OCI-LY1 (cell line): Measurements from ENCODE around the gene CASD1.

Source experiments
- H2AFZ ChIP-seq: fragments of 200-600 bp; sonication (generic), shearing (Covaris generic); 2 replicates; pipeline ENCODE4 v1.6.0; 2014; ENCODE audit warnings: antibody characterized with exemption, mild to moderate bottlenecking, low read length
- H3F3A ChIP-seq: fragments of 200-600 bp; sonication (generic), shearing (Covaris generic); 2 replicates; pipeline ENCODE4 v1.6.0; 2014; ENCODE audit warnings: mild to moderate bottlenecking, antibody characterized with exemption, low read length, moderate library complexity; ENCODE audit not compliant: insufficient read depth
- H3K27ac ChIP-seq: fragments of 200-600 bp; sonication (generic); 2 replicates; pipeline ENCODE4 v1.5.1; 2014; ENCODE audit warnings: low read length, mixed run types, mild to moderate bottlenecking, low read depth; ENCODE audit not compliant: poor library complexity, severe bottlenecking
- H3K27me3 ChIP-seq: fragments of 200-600 bp; sonication (generic); 2 replicates; pipeline ENCODE4 v1.6.0; 2014; ENCODE audit warnings: antibody characterized with exemption, mild to moderate bottlenecking, low read length, moderate library complexity; ENCODE audit not compliant: insufficient read depth
- H3K36me3 ChIP-seq: fragments of 200-600 bp; sonication (generic); 2 replicates; pipeline ENCODE4 v1.6.1; 2014; ENCODE audit warnings: mild to moderate bottlenecking, antibody characterized with exemption, low read length, moderate library complexity, mixed read lengths; ENCODE audit not compliant: insufficient read depth
- H3K4me1 ChIP-seq: fragments of 200-600 bp; sonication (generic); 2 replicates; pipeline ENCODE4 v1.5.1; 2014; ENCODE audit warnings: mild to moderate bottlenecking, low read length, moderate library complexity; ENCODE audit not compliant: insufficient read depth, severe bottlenecking
- H3K4me2 ChIP-seq: fragments of 200-600 bp; sonication (generic), shearing (Covaris generic); 2 replicates; pipeline ENCODE4 v1.6.1; 2014; ENCODE audit warnings: low read length
- H3K4me3 ChIP-seq: fragments of 200-600 bp; sonication (generic); 2 replicates; pipeline ENCODE4 v1.5.1; 2014; ENCODE audit warnings: low read length, low read depth, mild to moderate bottlenecking, mixed read lengths; ENCODE audit not compliant: poor library complexity, severe bottlenecking
- H3K79me2 ChIP-seq: fragments of 200-600 bp; shearing (Covaris generic); 2 replicates; pipeline ENCODE4 v1.6.1; 2016; ENCODE audit warnings: mixed run types, low read length, mixed read lengths; ENCODE audit not compliant: insufficient read depth
- H3K9ac ChIP-seq: fragments of 200-600 bp; sonication (generic), shearing (Covaris generic); 2 replicates; pipeline ENCODE4 v1.6.1; 2014; ENCODE audit warnings: mild to moderate bottlenecking, low read length, mixed read lengths
- H3K9me2 ChIP-seq: fragments of 200-600 bp; sonication (generic), shearing (Covaris generic); 2 replicates; pipeline ENCODE4 v1.6.1; 2014; ENCODE audit warnings: low read depth, mild to moderate bottlenecking, low read length, mixed read lengths
- H3K9me3 ChIP-seq: fragments of 200-600 bp; shearing (Covaris generic); 2 replicates; pipeline ENCODE4 v1.6.1; 2014; ENCODE audit warnings: low read length, mixed read lengths
- H4K20me1 ChIP-seq: fragments of 200-600 bp; sonication (generic), shearing (Covaris generic); 2 replicates; pipeline ENCODE4 v1.6.0; 2016; ENCODE audit warnings: mild to moderate bottlenecking, low read length; ENCODE audit not compliant: insufficient read depth
- CTCF ChIP-seq: fragments of 200-600 bp; sonication (generic), shearing (Covaris generic); IDR thresholded peaks from 2 replicates; pipeline ENCODE4 v1.5.1; 2017; ENCODE audit warnings: mild to moderate bottlenecking, antibody characterized with exemption, low read length, moderate library complexity, mixed read lengths
- EZH2 ChIP-seq: fragments of 200-600 bp; sonication (generic), shearing (Covaris generic); IDR thresholded peaks from 2 replicates; pipeline ENCODE4 v1.8.0; 2017; ENCODE audit warnings: borderline replicate concordance, mixed run types, mild to moderate bottlenecking, antibody characterized with exemption, low read length, moderate library complexity, mixed read lengths

CASD1 gene

GRCh38 chr7:94507462-94507861 lies 2.1 kb upstream of the CASD1 start:
- H3K27me3 ChIP-seq, result no peaks in the 10 kb centered on the region
- TF ChIP-seq EZH2 (no peak), CTCF (no peak)
- no peak overlapping the region for H3K4me3 ChIP-seq
- H3K4me1 ChIP-seq, result peaks cover 26% of the 10 kb centered on the region
- no peaks in the 10 kb centered on the region for H3K9me2 ChIP-seq
- H3K27ac ChIP-seq, result no peak overlapping the region
- H3K79me2 ChIP-seq, result peaks cover 20% of the 10 kb centered on the region
- no peak overlapping the region for H2AFZ ChIP-seq
- no peak overlapping the region for H3K4me2 ChIP-seq
- H4K20me1 ChIP-seq, result no peaks in the 10 kb centered on the region
- H3F3A ChIP-seq, result no peaks in the 10 kb centered on the region
- H3K36me3 ChIP-seq, result no peaks in the 10 kb centered on the region; the same call in 1 of the 2 replicates
- no peak overlapping the region for H3K9ac ChIP-seq
- H3K9me3 ChIP-seq, result no peaks in the 10 kb centered on the region

- Histone ChIP-seq H3K9ac (no peak overlapping the region), H3K79me2 (peaks cover 25% of the 10 kb centered on the region), H3K9me3 (no peaks in the 10 kb centered on the region), H3K4me2 (no peak overlapping the region), H3F3A (no peaks in the 10 kb centered on the region), H2AFZ (no peak overlapping the region), H3K4me1 (peaks cover 32% of the 10 kb centered on the region), H3K27me3 (no peaks in the 10 kb centered on the region), H3K27ac (no peak overlapping the region), H4K20me1 (no peaks in the 10 kb centered on the region), H3K9me2 (no peaks in the 10 kb centered on the region), H3K36me3 (no peaks in the 10 kb centered on the region; the same call in 1 of the 2 replicates), H3K4me3 (no peak overlapping the region)
- TF ChIP-seq EZH2 (no peak), CTCF (no peak)
Observed at GRCh38 chr7:94507962-94508361, 1.6 kb upstream of the CASD1 start.

GRCh38 chr7:94509887-94510581 lies 425 bp downstream of the CASD1 start:
- peak overlapping the region; percentile 81 for H3K4me3 ChIP-seq
- peaks cover 52% of the 10 kb centered on the region for H3K4me1 ChIP-seq
- no peaks in the 10 kb centered on the region for H3F3A ChIP-seq
- H2AFZ ChIP-seq, result 0 out of 2 replicates have a peak overlapping the region, but pooled peaks have one; percentile 6
- peak overlapping the region; percentile 84 for H3K9ac ChIP-seq
- H3K9me3 ChIP-seq, result no peaks in the 10 kb centered on the region
- TF ChIP-seq EZH2 (no peak), CTCF (peak; percentile 20; the same call in 1 of the 2 replicates)
- peaks cover 46% of the 10 kb centered on the region for H3K79me2 ChIP-seq
- no peaks in the 10 kb centered on the region for H3K27me3 ChIP-seq
- H4K20me1 ChIP-seq, result no peaks in the 10 kb centered on the region
- H3K9me2 ChIP-seq, result no peaks in the 10 kb centered on the region
- peak overlapping the region; percentile 66 for H3K4me2 ChIP-seq
- peak overlapping the region; percentile 72 for H3K27ac ChIP-seq
- no peaks in the 10 kb centered on the region; the same call in 1 of the 2 replicates for H3K36me3 ChIP-seq
